HG03159 (cell line): Measurements from ENCODE around the gene ATXN3.
A peak's percentile ranks its signal among the peaks of the same experiment; 100 is the strongest.
"Not testable (repeated sequence)": the region's sequence is repeated elsewhere in the genome, so short reads cannot be mapped to it uniquely, and the experiment has no call there.

ENCODE experiments used
- ATAC-seq: cut with Tn5 transposase; IDR thresholded peaks from one replicate; pipeline ENCODE4 v1.9.1; 2021; ENCODE audit warnings: mild to moderate bottlenecking, moderate library complexity; ENCODE audit not compliant: unreplicated experiment

ATXN3 gene

GRCh38 chr14:92074555-92074954 is 31.8 kb downstream of the ATXN3 start:
- ATAC-seq = no peak

DNA sequence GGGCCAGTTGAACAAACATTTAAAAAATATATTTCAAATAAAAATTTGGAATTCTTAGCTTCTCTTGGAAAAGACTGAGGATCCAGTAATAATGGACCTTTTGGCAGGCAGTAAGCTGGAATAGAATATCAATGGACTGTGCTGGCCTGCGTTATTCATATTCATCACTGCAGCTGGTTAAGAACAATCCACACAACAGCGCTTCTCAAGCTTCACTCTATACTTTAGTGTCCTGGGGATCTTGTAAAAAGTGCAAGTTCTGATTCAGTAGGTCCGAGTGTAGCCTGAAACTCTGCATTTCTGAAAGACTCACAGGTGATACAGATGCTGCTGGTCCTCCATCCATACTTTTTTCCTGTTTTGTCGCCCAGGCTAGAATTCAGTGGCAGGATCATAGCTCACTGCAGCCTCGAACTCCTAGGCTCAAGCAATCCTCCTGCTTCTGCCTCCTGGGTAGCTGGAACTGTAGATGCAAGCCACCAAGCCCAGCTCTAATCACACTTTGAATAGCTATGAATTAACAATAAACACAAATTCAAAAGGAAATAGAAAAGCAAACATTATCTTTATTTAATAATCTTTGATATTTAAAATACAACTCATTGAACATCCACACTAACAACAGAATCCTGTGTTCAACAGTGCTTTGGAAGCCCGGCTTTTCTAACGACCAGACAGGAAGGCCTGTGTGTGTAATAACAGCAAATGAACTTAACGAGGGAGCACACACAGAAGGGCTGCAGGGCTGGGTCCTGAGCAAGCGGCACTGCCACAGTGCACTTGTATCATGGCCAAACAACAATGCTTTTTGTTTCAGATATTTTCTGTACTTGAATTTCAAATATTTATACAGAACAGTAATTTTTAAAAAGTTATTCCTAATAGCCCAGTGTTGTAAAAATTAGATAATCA is 48.1 kb downstream of the ATXN3 start:
- no peak for ATAC-seq

- ATAC-seq = no peak
Measured at GRCh38 chr14:92049781-92050180, 56.6 kb downstream of the ATXN3 start.

DNA sequence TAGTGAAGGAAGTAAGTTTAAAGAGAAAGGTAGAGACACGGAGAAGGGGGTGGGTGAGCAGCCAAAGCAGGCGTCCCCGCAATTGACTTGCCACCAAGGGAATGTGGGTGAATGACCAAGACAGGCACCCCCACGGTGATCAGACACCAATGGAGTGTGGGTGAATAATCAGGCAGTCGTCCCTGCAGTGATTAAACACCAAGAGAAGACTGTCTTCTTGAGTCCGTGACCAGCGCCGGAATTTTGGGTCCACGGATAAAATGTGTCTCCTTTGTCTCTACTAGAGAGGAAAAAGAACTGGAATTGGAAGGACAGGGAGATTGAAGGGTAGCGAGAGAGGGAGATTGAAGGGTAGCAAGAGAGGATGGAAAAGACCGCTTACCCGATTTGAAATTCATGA is 57.2 kb downstream of the ATXN3 start:
- not testable (repeated sequence) for ATAC-seq

DNA sequence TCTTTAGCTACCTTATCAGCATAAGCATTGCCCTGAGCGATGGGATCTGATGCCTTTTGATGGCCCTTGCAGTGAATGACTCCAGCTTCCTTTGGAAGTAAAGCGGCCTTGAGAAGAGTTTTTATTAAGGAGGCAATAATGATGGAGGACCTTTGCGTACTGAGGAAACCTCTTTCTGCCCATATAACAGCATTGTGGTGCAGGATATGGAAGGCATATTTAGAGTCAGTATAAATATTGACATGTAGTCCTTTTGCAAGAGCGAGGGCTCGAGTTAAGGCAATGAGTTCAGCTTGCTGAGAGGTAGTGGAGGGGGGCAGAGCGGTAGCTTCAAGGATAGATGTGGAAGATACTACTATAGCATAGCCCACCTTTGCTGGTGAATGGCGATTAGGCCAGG is 60.5 kb downstream of the ATXN3 start:
- not testable (repeated sequence) for ATAC-seq

GRCh38 chr14:92041766-92042165 is 64.6 kb downstream of the ATXN3 start:
- ATAC-seq = not testable (repeated sequence)

- no peak for ATAC-seq
Measured at GRCh38 chr14:92041203-92041602, 65.2 kb downstream of the ATXN3 start.

DNA sequence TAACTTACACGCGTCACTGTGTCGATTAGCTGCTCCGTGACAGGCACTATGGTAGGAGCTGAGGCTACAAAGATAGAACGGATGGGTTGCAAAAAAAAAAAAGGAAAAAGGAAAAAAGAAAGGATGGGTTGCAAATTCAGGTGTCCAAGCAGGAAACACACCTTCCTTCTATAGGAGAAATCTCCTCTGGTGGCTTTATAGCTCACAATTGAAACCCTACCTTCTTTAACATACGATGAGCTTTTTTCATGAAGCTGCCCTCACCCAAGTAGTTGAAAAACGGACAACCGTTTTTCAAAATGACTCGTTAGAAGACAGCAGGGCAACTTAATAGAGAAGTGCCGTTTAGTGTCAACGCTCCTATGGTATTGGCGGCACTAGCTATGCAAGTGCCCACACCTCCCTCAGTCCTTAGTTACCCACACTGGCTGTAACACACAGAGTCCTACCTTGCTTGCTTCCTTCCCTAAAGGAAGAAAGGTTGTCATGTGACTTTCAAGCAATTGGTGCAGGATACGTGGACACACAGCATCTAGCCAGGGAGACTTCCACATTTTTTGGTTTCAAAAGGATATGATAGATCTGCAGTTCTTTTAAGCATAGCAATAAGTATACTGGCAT is 65.8 kb downstream of the ATXN3 start:
- ATAC-seq = no peak

- ATAC-seq = peak; percentile 94
Measured at GRCh38 chr14:92039719-92040430, 66.5 kb downstream of the ATXN3 start, which contains the start of gene TRIP11. Gene TRIP11 (minus strand): TSS chr14:92040059. CDS start chr14:92039685, 374 bp downstream.

DNA sequence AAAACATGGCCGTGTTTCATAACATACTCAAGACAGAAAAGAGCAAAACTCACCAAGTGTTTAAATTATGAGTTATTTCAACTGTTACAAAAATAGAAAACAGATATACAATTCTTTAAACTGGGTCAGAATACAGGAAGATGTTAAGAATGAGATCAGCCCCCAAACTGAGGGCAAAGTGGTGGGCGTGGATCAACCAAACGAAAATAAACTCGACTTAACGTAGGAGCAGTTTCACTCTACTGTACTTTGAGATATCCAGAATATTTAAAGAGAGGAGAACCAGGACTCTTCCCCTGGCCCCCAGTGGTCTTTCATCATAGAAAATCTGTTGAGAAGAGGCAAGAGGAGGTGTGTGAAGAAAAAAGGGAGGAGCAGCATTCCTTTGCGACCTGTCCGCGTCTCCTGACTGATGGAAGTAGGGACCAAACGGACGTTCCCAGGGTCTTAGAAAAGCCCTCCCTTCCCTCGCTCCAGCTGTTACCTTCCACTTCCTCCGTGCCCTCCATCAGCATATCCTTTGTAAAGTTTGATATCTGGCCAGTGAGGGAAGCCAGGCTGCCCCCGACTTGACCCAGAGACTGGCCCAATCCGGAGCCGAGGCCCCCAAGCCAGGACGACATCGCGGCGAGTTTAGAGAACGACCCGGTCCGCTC is 67.2 kb downstream of the ATXN3 start:
- peak; percentile 18 for ATAC-seq

- ATAC-seq = no peak
Measured at GRCh38 chr14:92037989-92038388, 68.4 kb downstream of the ATXN3 start.

GRCh38 chr14:92035890-92036289 is 70.5 kb downstream of the ATXN3 start:
- ATAC-seq = no peak

- ATAC-seq = no peak
Measured at GRCh38 chr14:92033906-92034687, 72.3 kb downstream of the ATXN3 start.

DNA sequence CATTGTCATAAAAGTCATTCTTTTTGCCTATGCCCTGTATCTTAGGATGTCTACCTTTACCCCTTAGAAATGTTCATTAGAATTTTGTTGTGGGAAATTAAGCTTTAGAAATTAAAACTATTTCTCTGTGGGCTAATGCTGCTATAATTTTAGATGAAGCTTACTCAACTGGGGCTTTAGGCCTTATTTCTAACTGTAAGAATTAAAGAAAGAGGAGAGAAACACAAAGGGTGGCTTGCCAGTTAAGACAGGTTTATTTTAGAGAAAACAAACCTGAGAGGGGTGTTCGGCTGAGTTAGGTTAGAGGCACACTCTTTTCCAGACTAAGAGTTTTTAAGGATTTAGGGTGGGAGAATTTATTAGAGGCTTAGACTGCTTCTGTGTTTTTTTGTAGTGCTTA is 72.9 kb downstream of the ATXN3 start:
- ATAC-seq = no peak

GRCh38 chr14:92026548-92027190 is 79.7 kb downstream of the ATXN3 start:
- ATAC-seq = no peak

GRCh38 chr14:92022036-92022435 is 84.3 kb downstream of the ATXN3 start:
- no peak for ATAC-seq

DNA sequence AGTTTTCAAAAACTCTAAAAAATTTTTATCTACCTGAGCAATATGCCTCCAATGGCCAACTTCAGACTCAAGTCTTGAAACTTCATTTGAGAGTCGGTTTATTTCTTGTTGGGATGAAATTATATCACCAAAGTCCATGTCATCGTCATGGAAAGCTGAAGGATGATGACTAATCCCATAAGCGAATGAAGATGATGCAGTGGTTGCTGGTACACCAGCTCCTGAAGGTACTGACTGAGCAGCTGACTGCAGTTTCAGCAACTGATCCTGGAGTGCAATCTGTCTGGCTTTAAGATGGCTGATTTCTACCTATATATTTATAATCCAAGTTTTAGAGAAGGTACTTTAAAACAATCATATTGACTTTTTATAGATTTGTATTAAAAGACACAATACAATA is 84.9 kb downstream of the ATXN3 start:
- ATAC-seq = no peak

GRCh38 chr14:92014040-92014439 is 92.3 kb downstream of the ATXN3 start:
- no peak for ATAC-seq

DNA sequence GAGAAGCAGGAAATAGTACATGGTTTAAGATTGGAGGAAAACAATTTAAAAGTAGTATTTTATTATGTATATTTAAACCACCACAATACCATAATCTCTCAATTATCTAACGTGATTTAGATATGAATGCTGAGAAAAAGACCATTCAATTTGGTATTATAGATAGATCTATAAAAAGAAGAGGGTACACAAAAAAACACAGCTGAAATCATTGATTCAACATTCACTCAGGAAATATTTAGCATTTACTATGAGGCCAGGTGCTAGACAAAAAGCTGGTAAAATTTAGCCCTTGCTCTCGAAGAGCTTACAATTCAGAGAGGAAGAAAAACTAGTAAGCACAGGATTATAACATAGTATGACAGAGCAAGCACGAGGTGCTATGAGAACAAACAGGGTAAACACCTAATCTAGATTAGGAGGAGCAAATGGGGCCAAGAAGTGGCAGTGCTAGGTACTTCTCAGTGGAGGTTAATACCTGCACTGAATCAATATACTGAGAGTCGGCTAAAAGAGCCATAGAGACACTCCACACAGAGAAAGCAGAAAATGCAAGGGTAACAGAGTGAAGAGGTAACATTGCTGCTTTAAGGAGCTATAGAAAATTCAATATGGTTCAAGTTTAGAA is 94.1 kb downstream of the ATXN3 start:
- ATAC-seq = no peak
